Natural killer cell (primary cell): ENCODE results near the gene SEZ6L. TPM values are rescaled to one million over a fixed set of nuclear protein-coding genes. Genes with fewer than 3 reads are reported as not detected.

Source experiments
- ATAC-seq, 3 donors: fragments of 150-1000 bp in 2 of 3; fragments of 200-7000 bp in 1 of 3; cut with Tn5 transposase; 1 replicate in 1 of 3; 2 replicates in 2 of 3; pipeline ENCODE4 v1.10.0; 2021; ENCODE audit warnings: mild to moderate bottlenecking in 2 of 3, moderate library complexity in 2 of 3
- DNase-seq, 2 donors: peaks; one replicate each; pipeline versions ENCODE4 v3.0.0 to v3.0.0-alpha.2; 2013 to 2021; ENCODE audit warnings: mixed read lengths in 1 of 2
- H3K27ac ChIP-seq: one replicate; pipeline ENCODE4 v1.5.1; 2013; ENCODE audit warnings: mild to moderate bottlenecking, low read length
- H3K27me3 ChIP-seq: one replicate; pipeline ENCODE4 v1.6.1; 2013; ENCODE audit warnings: low read length; ENCODE audit not compliant: control insufficient read depth, insufficient read depth
- H3K36me3 ChIP-seq: one replicate; pipeline ENCODE4 v1.6.1; 2013; ENCODE audit warnings: low read length; ENCODE audit not compliant: control insufficient read depth, insufficient read depth
- H3K4me1 ChIP-seq: one replicate; pipeline ENCODE4 v1.6.1; 2013; ENCODE audit warnings: low read length; ENCODE audit not compliant: control insufficient read depth, insufficient read depth
- H3K4me3 ChIP-seq: one replicate; pipeline ENCODE4 v1.5.1; 2013; ENCODE audit warnings: low read length
- H3K9me3 ChIP-seq: one replicate; pipeline ENCODE4 v1.6.1; 2013; ENCODE audit warnings: low read length; ENCODE audit not compliant: control insufficient read depth, insufficient read depth
- H3K27ac Mint-ChIP-seq, 2 donors: one replicate each; pipeline ENCODE4 v1.8.0; 2022; ENCODE audit warnings: mild to moderate bottlenecking in 2 of 2, mixed read lengths in 2 of 2, moderate library complexity in 1 of 2
- H3K27me3 Mint-ChIP-seq, 2 donors: one replicate each; pipeline ENCODE4 v1.8.0; 2022; ENCODE audit warnings: low read depth in 2 of 2, mixed read lengths in 2 of 2
- H3K36me3 Mint-ChIP-seq: one replicate; pipeline ENCODE4 v1.8.0; 2022; ENCODE audit warnings: mixed read lengths
- H3K4me1 Mint-ChIP-seq, 2 donors: one replicate each; pipeline ENCODE4 v1.8.0; 2022; ENCODE audit warnings: mixed read lengths in 2 of 2
- H3K4me3 Mint-ChIP-seq: one replicate; pipeline ENCODE4 v1.8.0; 2022; ENCODE audit warnings: mild to moderate bottlenecking, moderate library complexity, mixed read lengths
- H3K9me3 Mint-ChIP-seq, 2 donors: one replicate each; pipeline ENCODE4 v1.8.0; 2022; ENCODE audit warnings: mixed read lengths in 2 of 2
- CTCF ChIP-seq: fragments of 200-600 bp; IDR thresholded peaks from one replicate; pipeline ENCODE4 v1.8.0; 2022; ENCODE audit warnings: antibody characterized with exemption
- WGBS: methylation state at CpG from one replicate; pipeline ENCODE4 v1.1.7; 2013; ENCODE audit warnings: missing lambda C conversion rate; ENCODE audit not compliant: insufficient coverage; 5-methylcytosine and 5-hydroxymethylcytosine counted together
- intact Hi-C: fragments of 100-400 bp; cut with micrococcal nuclease; formaldehyde crosslinking; loops from one replicate; pipeline ENCODE4 v1.14.2; 2022
- total RNA-seq, 4 donors: library from RNA; stranded (reverse); fragments of 120-200 nt in 1 of 4; gene quantifications; one replicate each; pipeline versions ENCODE4 v1.2.3 to v1.2.4, GENCODE V29; 2013 to 2022

The SEZ6L gene
- total RNA-seq, 3 donors from 2014 or later (not counting 1 experiment from before 2014, with no cell fraction given): 0.11 to 1.1 (median 0.60) TPM

GRCh38 chr22:26313291-26313690 is 144.0 kb downstream of the SEZ6L start:
- Mint-ChIP-seq H3K27me3 (peaks cover 4 to 25% of the 10 kb centered on the region in 2 donors), H3K9me3 (no peaks in the 10 kb centered on the region), H3K4me3 (no peak overlapping the region), H3K36me3 (no peaks in the 10 kb centered on the region), H3K27ac (no peak overlapping the region), H3K4me1 (no peaks in the 10 kb centered on the region)
- H3K9me3 ChIP-seq: no peaks in the 10 kb centered on the region
- peaks cover 1% of the 10 kb centered on the region for H3K27me3 ChIP-seq
- no peak overlapping the region for H3K4me3 ChIP-seq
- ATAC-seq (no peak), DNase-seq (no peak)
- TF ChIP-seq CTCF: no peak
- no peaks in the 10 kb centered on the region for H3K4me1 ChIP-seq
- no peaks in the 10 kb centered on the region for H3K36me3 ChIP-seq
- WGBS: 74% methylated on average over 7 of the region's 7 CpGs
- H3K27ac ChIP-seq: no peak overlapping the region
- intact Hi-C loops: no loop called here

- Histone ChIP-seq H3K27ac (no peak overlapping the region), H3K4me1 (no peaks in the 10 kb centered on the region), H3K4me3 (no peak overlapping the region), H3K27me3 (no peaks in the 10 kb centered on the region), H3K9me3 (no peaks in the 10 kb centered on the region), H3K36me3 (no peaks in the 10 kb centered on the region)
- Mint-ChIP-seq H3K4me3 (no peak overlapping the region), H3K27me3 (peaks cover 6 to 26% of the 10 kb centered on the region in 2 donors), H3K4me1 (no peaks in the 10 kb centered on the region), H3K36me3 (no peaks in the 10 kb centered on the region), H3K27ac (no peak overlapping the region), H3K9me3 (no peaks in the 10 kb centered on the region)
- intact Hi-C loops: no loop called here
- DNase-seq: no peak
- ATAC-seq: no peak
- WGBS: 88% methylated on average over 2 of the region's 2 CpGs
- TF ChIP-seq CTCF: no peak
These were observed 144.9 kb downstream of the SEZ6L start for GRCh38 chr22:26314171-26314570.

GRCh38 chr22:26314656-26315055 is 145.4 kb downstream of the SEZ6L start:
- Mint-ChIP-seq H3K9me3 (no peaks in the 10 kb centered on the region), H3K36me3 (no peaks in the 10 kb centered on the region), H3K27me3 (peaks cover 11 to 23% of the 10 kb centered on the region in 2 donors), H3K4me3 (no peak overlapping the region), H3K27ac (no peak overlapping the region), H3K4me1 (no peaks in the 10 kb centered on the region)
- Histone ChIP-seq H3K4me1 (no peaks in the 10 kb centered on the region), H3K27ac (no peak overlapping the region), H3K36me3 (no peaks in the 10 kb centered on the region), H3K4me3 (no peak overlapping the region), H3K27me3 (no peaks in the 10 kb centered on the region), H3K9me3 (no peaks in the 10 kb centered on the region)
- TF ChIP-seq CTCF: no peak
- intact Hi-C loops: no loop called here
- no peak for DNase-seq
- WGBS: 63% methylated on average over 6 of the region's 6 CpGs
- no peak for ATAC-seq

- no peak for DNase-seq
- Histone ChIP-seq H3K27me3 (no peaks in the 10 kb centered on the region), H3K4me1 (no peaks in the 10 kb centered on the region), H3K9me3 (no peaks in the 10 kb centered on the region), H3K4me3 (no peak overlapping the region), H3K36me3 (no peaks in the 10 kb centered on the region), H3K27ac (no peak overlapping the region)
- no peak for TF ChIP-seq CTCF
- Mint-ChIP-seq H3K27ac (no peak overlapping the region), H3K27me3 (peaks cover 11 to 20% of the 10 kb centered on the region in 2 donors), H3K4me3 (no peak overlapping the region), H3K4me1 (no peaks in the 10 kb centered on the region), H3K36me3 (no peaks in the 10 kb centered on the region), H3K9me3 (no peaks in the 10 kb centered on the region)
- no peak for ATAC-seq
- intact Hi-C loops: no loop called here
- WGBS: 86% methylated on average over 2 of the region's 2 CpGs
These were observed 147.5 kb downstream of the SEZ6L start for GRCh38 chr22:26316732-26317285.
